ENCODE measurements around the gene ASAP3.
"Not testable (repeated sequence)": the region's sequence is repeated elsewhere in the genome, so short reads cannot be mapped to it uniquely, and the experiment has no call there.

ASAP3 gene

GRCh38 chr1:23394181-23394580 is 89.8 kb downstream of the ASAP3 start:
- no peak for DNase-seq

DNA sequence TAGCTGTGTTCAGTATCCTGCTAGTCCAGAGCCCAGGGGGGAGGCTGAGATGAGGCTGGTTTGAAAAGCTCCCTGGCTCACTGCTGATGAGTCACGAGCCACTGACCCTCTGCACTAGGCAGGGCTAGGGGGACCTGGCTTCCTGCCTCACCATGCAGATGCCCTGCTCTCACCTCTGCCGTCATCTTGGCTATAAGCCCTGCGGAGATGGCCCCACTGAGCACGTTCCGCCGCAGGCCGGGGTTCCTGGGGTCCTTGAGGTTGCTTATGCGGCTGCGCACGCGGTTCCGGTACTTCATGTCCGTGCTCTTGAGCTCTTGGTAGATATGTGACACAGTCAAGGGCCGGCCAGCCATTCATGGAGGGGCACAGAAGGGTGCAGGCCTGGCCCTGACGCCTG is 90.3 kb downstream of the ASAP3 start:
- no peak for DNase-seq

- DNase-seq: no peak
These were observed 91.7 kb downstream of the ASAP3 start for GRCh38 chr1:23392125-23392855.

DNA sequence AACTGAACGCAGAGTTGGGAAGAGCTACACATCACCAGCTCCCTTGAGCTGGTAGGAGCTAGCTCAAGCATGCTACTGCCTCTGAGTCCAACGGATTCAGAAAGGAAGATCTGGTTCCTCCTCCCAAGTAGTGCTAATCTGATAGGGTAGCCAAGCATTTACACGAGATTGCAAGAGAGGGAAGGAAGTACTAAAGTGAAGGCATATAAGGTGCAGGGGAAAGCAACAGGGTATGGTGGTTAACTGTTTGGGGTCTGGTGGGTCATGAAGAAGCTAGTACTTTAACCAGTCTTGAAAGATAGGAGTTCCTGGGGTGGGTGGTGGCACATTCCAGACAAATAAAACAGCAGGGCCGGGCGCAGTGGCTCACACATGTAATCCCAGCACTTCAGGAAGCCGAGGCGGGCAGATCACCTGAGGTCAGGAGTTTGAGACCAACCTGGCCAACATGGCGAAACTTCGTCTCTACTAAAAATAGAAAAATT is 94.1 kb downstream of the ASAP3 start:
- no peak for DNase-seq

- DNase-seq: no peak
These were observed 96.5 kb downstream of the ASAP3 start for GRCh38 chr1:23387494-23387893.

DNA sequence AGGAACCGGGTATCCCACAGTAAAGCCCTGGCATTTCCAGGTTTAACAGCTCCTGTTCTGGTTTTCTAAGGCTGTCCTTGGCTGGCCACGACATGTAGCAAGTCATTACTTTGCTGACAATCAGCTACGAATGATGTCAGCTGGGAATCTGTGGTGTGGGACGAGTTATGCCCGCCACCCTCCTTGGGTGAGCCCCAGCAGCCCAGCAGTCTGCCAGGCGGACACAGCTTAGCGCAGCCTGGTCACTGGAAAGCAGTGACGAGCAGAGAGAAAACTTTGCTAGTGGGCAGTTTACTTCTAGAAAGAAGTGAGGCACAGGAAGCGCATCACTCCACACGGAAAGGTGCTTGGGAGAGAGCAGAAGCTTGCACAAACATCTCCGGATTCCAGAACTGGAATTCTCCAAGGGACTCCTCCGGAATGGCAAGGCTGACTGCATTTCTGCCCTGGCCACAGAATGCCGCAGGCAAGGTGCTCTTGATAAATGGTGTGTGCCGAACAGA is 98.8 kb downstream of the ASAP3 start:
- no peak for DNase-seq

- no peak for DNase-seq
These were observed 99.5 kb downstream of the ASAP3 start for GRCh38 chr1:23384312-23385058.

GRCh38 chr1:23383577-23384311 is 100.2 kb downstream of the ASAP3 start:
- DNase-seq: no peak

DNA sequence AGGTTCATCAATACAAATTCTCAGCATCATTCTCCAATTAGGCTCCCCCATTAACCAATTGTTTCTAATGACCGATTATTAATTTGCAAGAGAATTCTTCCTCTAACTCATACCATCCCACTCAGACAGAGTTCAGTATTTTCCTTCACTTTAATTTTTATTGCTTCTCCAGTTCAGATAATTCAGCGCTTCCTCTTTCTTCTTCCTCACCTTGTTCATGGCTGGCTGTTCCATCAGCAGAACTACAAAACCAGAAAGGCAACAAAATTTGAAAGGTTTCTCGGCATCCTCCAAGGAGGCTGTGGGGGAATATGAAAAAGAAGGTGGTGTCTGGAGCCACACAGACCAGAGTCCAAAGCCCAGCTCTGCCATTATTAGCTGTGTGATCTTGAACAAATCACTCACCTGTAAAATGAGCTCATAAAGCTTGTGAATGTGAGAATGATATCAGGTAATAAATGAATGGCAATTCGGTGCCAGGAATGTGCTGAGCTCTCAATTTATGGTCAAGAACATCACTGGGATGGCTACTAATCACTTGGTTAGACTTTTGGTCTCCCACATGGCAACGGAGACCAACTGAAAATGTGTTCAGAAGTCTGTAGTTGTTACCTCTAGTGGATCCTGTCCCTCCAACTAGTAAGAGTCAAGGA is 102.6 kb downstream of the ASAP3 start:
- no peak for DNase-seq

DNA sequence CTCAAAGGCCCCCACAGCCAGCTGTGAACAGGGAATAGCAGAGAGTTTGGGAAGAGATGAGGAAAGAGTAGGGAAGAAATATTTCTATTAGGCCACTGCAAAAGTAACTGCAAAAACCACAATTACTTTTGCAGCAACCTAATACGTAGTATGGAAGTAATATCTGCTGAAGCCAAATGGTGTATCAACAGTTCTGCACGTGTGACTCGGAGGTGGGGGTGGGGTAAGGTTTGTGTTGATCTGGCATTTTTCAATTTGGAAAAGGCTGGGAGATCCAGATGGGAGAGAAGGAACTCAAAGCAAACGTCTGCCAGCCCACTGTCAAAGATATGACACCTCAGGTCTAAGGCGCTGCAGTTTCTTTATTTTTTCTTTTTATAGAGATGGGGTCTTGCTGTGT is 103.3 kb downstream of the ASAP3 start:
- no peak for DNase-seq

GRCh38 chr1:23380236-23380635 is 103.7 kb downstream of the ASAP3 start:
- not testable (repeated sequence) for DNase-seq

Measured in activated gamma-delta T cell treated with Interleukin-2 at 50 U/mL for 16 hours (primary cell).